HG02884 (cell line): Measurements from ENCODE around the gene CEP20.

Source experiments
- ATAC-seq: cut with Tn5 transposase; IDR thresholded peaks from one replicate; pipeline ENCODE4 v1.9.1; 2021; ENCODE audit warnings: mild to moderate bottlenecking, moderate library complexity; ENCODE audit not compliant: unreplicated experiment

CEP20 gene

DNA sequence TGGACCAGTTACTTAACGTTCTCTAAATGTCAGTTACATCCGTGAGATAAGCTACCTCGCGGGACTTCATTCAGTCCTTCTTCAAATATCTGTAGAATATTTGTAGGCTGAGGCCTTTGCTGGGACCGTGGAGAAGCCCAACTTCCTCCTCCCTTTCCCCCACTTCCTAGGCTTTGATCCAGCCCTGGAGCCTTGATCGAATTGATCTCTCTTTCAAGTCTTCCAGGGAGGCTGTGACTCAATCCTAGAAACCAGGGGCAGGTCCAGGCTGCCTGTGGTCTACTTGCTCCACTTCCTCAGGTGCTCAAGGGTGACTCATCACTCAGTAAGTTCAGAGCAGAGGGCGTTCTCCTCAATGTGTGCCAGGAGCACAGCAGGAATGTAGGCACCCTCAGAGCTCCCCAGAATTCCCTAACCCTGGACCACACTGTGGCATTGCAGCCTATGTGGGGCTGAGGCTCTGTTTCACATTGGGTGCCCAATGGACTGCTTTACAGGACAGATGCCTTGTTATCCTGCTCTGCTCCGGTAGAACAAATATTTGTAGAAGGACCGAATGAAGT, 11.2 kb upstream of the CEP20 start:
- ATAC-seq = peak; percentile 73

DNA sequence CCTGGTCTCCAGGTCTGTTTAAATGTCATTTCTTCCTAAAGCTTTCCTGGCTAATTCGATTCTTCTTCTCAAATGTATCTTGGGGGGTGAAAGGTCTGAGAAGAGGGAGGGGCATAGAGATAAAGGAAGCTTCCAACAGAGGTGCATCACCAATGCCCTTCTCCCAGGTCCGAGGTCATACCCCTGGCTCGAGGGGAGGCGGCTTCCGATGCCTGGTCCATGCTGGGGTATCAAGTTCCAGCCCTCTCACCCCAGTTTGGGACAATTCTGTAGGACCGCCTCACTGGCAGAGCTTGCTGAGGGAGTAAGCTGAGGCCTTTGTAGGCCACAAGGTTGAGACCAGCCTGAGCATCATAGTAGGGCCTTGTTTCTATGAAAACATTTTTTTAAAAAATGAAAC, 10.3 kb upstream of the CEP20 start:
- no peak for ATAC-seq

DNA sequence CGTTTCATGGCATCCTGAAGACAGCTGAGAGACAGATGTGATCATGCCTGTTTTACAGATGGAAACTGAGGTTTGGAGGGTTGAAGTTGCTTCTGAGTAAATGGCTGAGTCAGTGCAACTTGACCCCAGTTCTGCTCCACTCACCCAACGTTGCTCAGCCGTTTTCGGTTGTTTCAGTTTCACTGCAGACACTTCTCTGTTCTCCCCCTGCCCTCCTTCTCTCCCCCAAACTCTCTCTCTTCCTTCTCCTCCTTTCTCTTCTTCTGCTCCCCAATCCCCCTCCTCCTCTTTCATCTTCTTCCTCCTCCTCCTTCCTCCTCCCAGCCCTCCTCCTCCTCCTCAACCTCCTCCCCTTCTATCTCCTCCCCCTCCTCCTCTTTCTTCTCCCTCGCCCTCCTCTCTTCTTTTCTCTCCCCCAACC, 9.4 kb upstream of the CEP20 start:
- ATAC-seq = peak; percentile 71

DNA sequence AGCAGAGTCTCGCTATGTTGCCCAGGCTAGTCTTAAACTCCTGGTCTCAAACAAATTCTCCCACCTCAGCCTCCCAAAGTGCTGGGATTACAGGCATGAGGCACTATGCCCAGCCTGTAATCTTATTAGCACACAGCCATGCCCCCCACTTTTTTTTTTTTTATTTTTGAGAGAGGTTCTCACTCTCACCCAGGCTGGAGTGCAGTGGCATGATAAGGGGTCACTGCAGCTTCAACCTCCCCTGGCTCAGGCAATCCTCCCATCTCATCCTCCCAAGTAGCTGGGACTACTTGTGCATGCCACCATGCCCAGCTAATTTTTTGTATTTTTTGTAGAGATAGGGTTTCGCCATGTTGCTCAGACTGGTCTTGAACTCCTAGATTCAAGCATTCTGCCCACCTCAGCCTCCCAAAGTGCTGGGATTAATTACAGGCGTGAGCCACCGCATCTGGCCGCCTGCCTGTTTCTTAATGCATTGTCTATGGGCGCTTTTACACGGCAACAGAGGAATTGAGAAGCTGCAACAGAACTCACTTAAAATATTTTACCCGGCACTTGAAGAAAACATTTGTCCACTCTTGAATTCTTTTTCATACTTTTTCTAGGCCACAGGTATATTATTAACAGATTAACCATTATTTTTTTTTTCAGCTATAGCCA, 8.8 kb upstream of the CEP20 start:
- ATAC-seq = no peak

DNA sequence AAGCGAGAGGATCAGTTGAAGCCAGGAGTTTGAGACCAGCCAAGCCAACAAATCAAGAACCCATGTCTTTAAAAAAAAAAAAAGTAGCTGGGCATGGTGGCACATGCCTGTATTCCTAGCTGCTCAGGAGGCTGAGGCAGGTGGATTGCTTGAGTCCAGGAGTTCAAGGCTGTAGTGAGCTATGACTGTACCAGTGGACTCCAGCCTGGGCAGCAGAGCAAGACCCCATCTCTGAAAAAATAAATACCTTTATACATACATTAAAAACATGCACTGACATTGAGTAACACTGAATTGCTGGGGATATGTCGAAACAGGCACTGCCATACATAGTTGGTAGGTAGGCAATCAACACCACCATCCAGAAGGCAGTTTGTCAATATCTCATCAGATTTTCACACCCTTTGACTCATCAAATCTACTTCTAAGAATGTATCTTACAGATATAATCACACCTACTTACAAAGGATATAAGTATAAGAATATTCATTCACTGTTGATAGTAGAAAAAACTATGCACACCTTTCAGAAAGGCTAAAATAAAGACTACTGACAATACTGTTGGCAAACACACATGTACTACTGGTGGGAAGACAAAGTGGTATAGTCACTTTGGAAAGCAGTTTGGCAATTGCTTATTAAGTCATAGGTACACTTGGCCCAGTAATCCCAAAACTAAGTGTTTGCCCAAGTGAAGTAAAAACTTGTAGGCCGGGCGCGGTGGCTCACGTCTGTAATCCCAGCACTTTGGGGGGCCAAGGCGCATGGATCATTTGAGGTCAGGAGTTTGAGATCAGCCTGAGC, 6.4 kb upstream of the CEP20 start:
- no peak for ATAC-seq

DNA sequence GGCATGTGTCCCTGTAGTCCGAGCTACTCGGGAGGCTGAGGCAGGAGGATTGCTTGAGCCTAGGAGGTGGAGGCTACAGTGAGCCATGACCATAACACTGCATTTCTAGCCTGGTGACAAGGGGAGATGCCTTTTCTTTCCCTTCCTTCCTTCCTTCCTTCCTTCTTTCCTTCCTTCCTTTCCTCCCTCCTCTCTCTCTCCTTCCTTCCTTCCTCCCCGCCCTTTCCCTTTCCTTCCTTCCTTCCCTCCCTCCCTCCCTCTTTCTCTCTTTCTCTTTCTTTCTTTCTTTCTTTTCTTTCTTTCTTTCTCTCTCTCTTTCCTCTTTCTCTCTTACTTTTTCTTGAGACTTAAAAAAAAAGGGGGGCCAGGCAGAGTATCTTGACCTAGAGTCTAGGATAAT, 3.1 kb upstream of the CEP20 start:
- no peak for ATAC-seq

DNA sequence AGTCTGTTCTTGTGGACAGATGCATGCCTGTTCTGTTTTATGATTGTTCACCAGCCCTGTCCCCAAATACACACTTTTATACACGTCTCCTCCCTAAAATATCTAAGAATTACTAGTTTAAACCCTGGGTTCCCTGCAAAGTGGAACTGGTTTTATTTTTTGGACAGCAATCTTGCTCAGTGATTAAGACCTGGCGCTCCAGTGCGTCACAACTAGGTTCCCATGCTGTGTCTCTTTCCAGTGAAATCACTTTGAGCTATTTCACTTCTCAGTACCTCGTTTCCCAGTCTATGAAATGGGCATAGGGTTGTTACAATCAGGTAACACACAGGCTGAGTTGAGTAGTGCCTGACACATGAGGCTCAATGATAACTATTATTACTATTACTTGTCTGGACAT, 1.1 kb downstream of the CEP20 start:
- no peak for ATAC-seq

DNA sequence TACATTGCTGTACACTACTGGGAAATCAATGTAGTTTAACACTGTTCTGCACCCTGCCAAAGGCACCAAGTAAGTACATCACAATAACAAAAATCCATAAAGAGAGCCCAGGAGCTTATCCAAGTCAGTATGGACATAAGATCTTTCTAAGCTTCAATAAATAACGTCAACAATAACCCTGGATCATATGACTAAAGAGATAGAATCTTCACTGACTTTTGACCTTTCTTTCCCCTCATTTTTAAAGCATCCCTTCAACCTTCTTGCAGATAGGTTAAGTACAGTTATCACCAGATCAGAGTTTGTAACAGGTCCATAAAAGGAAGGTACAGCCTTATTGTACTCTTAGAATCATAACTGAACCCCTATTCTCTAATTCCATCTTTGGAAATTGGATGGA, 2.3 kb downstream of the CEP20 start:
- no peak for ATAC-seq

DNA sequence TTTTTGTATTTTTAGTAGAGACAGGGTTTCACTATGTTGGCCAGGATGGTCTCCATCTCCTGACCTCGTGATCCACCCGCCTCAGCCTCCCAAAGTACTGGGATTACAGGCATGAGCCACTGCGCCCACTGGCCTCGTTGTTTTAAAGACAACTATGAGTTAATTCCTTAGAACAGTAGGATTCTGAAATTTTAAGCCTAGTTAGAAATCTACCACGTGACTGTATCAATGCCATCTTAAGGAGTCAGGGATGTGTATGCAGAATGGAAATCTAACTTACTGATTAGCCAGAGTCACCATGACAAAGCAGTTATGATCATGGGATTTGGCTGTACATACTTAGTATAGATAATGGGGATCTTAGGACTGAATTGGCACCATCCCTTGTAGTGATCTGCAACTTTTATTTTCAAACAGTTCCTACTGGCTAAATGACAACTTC, 2.8 kb downstream of the CEP20 start:
- no peak for ATAC-seq

DNA sequence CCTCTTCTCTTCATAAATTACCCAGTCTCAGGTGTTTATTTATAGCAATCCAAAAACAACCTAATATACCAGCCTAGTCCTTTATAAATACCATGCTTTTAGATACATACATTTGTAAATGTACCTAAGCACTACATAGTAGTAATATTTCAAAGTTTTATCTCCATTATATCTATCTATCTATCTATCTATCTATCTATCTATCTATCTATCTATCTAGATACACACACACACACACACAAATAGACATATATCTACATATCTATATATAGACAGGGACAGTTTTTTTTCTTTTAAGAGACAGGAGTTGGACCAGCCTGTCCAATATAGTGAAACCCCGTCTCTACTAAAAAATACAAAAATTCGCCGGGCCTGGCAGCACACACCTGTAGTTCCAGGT, 5.8 kb downstream of the CEP20 start:
- no peak for ATAC-seq

DNA sequence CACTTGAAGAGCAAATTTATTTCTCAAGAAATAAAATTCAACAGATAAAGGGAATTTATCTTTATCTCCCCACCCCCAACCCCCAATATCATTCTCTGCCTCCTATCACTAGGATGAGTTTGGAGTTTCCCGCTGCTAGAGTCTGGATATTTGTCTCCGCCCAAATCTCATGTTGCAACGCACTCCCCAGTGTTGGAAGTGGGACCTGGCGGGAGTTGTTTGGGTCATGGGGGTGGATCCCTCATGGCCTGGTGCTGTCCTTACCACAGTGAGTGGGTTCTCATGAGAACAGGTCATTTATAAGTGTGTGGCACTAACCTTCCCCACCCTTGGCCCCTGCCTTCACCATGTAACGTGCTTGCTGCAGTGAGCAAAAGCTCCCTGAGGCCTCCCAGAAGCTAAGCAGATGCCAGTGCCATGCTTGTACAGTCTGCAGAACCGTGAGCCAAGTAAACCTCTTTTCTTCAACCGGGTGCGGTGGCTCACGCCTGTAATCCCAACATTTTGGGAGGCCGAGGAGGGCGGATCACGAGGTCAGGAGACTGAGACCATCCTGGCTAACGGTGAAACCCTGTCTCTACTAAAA, 6.5 kb downstream of the CEP20 start:
- no peak for ATAC-seq

DNA sequence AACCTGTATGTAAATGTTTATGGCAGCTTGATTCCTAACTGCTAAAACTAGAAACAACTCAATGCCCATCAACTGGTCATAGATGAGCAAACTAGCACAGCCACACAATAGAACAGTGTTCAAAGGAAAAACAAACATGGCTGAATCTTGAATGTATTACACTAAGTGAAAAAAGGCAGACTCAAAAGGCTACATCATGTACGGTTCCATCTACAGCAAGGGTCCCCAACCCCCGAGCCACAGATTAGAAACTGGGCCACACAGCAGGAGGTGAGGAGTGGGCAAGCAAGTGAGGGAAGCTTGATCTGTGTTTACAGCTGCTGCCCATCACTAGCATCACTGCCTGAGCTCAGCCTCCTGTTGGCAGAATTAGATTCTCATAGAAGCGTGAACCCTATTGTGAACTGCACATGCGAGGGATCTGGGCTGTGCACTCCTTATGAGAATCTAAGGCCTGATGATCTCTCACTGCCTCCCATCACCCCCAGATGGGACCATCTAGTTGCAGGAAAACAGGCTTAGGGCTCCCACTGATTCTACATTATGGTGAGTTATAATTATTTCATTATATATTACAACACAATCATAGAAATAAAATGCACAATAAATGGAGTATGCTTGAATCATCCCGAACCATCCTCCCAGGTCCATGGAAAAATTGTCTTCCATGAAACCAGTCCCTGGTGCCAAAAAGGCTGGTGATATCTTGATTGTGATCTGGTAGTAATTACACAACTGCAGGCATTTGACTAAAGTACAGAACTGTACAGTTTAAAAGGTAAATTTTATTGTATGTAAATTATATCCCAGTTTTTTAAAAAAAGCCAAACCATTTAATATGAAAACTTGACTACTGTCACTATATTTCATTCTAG, 7.7 kb downstream of the CEP20 start:
- ATAC-seq = no peak

DNA sequence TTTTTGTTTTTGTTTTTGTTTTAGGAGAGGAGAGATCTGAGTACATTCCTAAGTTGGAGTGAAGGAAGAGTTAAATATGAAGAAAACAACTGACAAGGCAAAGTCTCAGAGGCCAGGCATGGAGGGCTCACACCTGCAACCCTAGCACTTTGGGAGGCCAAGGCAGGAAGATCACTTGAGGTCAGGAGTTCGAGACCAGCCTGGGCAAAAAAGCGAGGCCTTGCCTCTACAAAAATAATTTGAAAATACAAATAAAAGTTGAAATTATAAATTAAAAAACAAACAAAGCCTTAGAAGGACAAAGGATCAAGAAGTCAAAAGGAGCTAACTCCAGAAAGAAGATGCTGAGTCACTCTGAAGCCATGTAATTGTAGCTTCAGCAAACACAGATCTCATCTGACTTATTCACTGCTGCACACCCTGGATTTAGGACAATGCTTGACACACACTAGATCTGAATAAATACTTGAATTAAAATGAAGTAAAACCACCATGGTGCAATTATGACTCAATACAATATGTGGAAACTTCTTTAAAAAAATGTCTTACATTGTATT, 9.1 kb downstream of the CEP20 start:
- no peak for ATAC-seq

DNA sequence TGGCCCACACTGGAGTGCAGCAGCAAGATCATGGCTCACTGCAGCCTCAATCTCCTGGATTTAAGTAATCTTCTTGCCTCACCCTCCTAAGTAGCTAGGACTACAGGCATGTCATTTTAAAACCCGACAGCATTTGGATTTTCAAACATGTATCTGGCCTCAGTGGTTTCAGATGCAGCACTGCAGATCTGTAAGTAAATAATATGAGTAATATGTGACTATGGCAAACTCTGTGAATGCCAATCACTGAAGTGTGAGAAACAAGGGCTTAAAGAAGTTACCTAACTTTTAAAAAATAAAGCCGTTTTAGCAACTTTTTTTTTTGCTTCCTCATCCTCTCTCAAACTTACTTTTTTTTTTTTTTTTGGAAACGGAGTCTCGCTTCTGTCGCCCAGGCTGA, 11.9 kb downstream of the CEP20 start:
- no peak for ATAC-seq

DNA sequence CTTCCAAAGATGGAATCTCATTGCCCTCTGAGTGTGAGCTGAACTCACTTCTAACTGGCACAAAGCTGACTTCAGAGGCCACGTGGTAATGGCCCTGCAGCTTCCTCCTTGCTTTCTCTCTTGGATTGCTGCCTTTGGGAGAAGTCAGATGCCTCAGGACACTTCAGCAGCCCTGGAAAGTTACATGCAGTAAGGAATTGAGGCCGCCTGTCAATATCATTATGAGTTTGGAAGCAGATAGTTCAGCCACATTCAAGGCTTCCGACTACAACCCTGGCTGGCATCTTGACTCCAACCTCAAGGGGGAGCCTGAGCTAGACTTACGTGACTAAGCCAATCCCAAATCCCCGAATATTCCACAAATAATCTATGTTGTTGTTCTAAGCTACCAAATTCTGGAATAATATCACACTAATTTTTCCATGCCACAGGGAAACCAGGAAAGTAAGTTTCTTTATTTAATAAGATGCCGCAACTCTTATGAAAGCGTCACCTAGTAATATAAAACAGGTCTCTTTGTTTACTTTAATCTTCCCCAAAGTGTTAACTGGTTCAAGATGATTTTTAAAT, 13.6 kb downstream of the CEP20 start:
- no peak for ATAC-seq

DNA sequence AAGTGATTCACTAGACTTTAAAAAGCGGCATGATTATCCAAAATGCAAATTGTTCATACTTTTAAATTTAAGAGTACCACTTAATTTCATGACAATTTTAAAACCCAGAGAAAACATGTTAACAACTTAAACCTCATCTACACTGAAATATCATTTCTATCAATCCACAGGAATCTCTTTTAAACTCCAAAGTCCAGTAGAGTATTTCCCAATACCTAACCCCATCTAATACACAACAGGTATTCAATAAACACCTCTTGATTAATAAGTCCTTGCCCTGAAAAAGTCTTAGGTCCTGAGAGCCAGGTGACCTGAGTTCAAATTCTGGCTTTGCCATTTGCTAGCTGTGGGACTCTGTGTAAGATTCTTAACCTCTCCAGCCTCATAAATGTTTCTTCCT, 14.7 kb downstream of the CEP20 start:
- no peak for ATAC-seq

DNA sequence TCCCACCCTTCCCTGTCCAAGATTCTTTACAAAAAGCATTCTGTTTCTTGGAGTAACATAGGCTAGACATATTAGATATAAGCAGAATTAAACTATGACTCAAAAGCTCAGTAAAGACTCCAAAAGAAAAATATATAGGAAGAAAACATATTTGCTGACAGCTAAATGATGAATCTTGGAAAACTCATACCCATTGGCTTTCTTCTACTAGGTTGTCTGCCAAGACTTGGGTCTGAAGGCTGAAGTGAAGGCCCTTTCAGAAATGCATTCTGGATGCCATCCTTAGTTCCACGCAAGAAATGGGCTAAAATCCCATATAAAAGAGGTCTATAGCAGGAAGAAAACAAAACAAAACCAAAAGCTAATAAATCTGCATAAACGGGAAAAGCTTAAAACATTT, 15.1 kb downstream of the CEP20 start:
- ATAC-seq = no peak

DNA sequence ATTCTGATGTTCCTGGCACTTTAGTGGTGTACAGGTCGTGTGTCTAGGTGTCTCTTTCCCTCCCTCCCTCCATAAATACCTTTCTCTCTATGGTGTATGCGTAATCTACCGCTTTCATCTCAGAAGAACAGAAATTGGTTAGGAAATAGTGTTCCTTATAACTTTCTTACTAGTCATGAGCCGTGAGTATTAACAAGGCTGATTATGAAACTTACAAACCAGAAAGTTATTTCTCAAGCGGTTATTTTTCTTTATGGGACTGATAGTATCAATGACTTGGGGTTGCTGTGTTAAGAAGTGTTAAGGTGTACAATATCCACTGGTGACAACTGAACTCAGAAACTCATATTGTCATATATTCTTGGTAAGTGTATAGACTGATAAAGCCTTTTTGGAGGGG, 18.4 kb downstream of the CEP20 start:
- no peak for ATAC-seq

DNA sequence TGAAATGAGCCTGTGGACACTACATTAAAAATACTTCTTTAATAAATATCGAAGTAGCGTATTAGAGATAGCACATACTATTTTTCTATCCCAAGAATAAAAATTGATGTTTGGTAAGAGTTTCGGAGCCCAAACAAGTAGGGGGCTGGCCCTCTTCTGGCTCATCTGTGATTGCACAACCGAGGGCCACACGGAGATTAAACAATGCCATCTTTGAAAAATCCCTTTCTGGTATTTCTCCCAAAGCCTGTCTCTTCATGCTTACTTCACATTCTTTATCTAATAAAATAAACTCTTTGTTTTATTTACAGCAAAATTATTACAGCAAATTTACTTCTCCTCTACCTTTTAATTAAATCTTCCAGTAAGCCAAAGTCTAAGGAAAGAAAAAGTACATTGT, 22.0 kb downstream of the CEP20 start:
- ATAC-seq = no peak

DNA sequence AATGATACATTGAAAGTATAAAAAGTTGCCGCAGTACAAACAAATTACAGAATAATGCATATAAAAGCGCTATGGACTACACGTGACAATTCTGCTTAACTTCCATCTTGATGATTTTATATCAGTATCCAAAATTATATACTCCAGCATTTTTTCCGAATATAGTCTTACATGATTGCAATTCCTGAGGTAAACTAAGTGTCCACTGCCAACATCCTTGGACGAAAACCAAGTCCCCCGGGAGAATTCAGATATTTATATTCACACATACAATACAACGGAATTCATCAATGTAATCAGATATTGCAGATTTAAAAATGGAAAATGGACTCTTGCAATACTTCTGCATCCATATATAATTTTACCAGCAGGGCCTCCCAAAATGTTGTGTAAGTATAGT, 22.7 kb downstream of the CEP20 start:
- no peak for ATAC-seq
